Measurements from ENCODE around the gene DEAF1. TPM values are rescaled to one million over a fixed set of nuclear protein-coding genes. Genes with fewer than 3 reads are reported as not detected.
"Not testable (repeated sequence)": the region's sequence is repeated elsewhere in the genome, so short reads cannot be mapped to it uniquely, and the experiment has no call there.

Gene DEAF1
- total RNA-seq, 1 donor from 2014 or later: 54.9 TPM

DNA sequence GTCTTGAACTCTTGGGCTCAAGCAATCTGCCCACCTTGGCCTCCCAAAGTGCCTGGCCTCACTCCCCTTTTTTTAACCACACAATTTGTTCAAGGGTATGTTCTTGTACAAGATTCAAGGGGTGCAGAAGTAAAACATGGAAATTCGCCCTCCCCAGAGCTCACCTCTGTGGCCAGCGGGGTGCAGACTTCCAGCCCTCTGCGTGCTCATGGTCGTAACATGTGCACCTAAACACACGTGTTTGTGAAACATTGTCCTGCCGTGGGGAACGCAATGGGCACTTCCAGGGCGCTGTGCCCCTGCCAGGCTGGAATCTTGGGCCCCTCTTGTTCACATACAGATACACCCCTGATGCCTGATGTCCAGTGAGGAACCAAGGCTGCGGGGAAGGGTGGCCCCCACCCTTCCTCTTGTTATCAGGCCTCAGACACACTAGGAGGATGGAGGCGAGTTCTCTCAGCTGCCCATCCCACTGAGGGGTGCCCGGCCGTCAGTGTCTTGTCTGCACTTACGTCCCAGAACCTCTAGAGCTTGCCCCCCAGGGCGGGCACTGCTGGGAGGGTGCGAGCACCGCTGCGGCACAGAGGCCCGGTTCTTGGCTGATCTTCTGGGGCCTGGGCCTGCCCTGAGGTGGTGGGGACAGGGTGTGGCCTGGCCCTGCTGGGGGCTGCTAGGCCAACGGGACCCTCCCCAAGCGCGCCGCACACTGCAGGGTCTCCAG, 6.9 kb upstream of the DEAF1 start:
- DNase-seq (ENCODE audit: low spot score): no peak

GRCh38 chr11:699753-700152, 4.7 kb upstream of the DEAF1 start:
- no peak for DNase-seq (ENCODE audit: low spot score)

GRCh38 chr11:699116-699508, 4.1 kb upstream of the DEAF1 start:
- DNase-seq (ENCODE audit: low spot score): no peak

DNA sequence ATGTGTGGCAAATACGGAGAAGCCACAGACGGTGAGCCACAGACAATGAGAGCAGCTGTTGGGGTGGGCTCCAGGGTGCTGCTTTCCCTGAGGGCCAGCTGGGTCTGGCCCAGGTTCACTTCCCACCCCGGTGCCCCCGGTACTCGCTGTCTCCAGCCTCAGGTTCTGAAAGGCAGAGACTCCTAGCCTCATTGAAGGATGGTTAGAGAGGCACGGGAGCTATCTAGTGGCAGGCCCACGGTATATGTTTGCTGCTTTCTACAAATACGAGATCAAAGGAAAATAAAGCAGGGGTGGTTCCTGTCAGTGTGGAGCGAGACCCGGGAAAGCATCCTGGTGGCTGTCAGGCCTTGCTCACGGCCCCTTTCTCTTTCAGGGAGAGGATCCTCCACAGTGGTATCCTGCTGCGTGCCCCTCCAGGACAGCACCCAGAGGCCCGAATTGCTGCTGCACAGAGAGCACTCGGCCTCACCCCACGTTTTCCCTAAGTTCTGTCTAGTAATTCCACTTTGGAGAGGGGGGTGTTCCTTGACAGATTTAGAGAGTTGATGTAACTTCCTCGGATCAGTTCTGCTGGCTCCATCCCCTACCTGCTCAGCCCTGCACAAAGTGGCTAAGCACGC, 3.6 kb upstream of the DEAF1 start:
- no peak for DNase-seq (ENCODE audit: low spot score)

DNA sequence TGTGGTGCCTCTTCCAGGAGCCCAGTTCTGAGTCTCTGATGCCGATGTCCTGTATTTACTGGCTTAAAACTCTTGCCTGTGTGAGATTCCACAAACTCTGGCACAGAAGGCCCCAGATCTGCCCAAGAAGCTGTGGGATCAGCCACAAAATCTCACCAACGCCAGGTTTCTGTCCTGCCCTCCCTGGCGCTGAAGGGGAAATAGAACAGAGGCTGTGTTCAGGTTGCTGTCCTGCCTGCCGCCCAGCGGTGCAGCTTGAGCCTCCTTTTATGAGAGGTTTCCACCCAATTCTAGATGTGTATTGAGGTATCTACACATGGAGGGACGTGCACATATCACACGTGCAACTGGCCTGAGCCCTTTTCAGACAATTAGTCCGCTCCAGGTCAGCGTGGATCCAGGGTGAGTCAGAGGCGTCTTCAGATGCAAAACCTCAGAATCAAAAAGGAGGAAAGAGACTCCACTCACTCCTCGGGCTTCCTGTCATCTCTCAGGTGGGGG, 2.8 kb upstream of the DEAF1 start:
- DNase-seq (ENCODE audit: low spot score): no peak

DNA sequence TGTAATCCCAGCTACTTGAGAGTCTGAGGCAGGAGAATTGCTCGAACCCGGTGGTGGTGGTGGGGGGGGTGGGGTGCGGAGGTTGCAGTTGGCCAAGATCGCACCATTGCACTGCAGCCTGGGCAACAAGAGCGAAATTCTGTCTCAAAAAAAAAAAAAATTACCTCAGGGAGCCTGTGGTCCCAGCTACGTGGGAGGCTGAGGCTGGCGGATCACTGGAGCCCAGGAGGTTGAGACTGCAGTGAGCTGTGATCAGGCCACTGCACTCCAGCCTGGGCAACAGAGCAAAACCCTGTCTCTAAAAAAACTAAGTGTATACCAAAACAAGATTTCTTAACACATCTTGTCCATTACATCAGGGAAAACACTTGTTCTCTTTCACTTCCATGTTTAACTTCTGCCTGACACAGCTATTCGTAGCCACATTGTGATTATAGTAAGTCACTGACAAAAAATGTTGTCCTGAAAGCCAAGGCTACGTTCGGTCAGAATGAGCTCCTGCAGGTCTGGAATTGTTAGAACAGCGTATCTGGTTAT, 2.0 kb upstream of the DEAF1 start:
- DNase-seq (ENCODE audit: low spot score): no peak

DNA sequence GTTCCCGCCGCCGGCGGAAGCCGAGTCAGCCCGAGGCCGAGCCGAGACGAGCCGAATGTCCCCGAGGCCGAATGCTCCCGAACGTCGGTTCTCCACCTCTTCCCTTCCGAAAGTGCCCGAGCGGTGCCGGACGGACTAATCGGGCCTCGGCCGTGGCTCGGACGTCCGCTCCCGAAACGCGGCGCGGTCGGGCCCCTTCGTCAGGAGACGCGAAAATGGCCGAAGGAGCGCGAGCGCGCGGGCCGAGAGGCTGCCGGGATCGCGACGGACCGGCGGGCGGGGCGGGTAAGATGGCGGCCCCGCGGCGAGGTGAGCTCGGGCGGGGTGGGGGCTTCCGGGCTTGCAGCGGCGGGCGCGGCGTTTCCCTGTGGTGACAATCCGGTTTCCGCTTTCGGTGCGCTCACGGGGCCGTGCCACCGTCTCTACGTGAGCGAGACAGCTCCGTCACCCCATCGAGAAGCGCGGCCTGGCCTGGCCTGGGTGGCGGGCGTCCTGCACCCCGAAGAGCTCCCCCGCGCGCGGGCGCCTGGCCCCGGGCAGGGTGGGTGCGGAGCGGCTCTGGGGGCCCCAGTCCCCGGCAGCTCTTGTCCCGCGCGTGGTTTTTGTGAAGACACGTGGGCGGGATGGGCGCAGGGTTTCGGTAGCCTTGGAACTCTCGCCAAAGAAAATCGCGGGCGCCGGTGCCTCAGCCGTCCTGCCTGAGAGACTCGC, 671 bp upstream of the DEAF1 start, which contains the start of gene TMEM80:
Gene TMEM80, plus strand, starts transcription at position 279 of the 711 bp plus-strand sequence. Its CDS starts 12 bp downstream, at position 291.
- DNase-seq (ENCODE audit: low spot score): peak; percentile 100

DNA sequence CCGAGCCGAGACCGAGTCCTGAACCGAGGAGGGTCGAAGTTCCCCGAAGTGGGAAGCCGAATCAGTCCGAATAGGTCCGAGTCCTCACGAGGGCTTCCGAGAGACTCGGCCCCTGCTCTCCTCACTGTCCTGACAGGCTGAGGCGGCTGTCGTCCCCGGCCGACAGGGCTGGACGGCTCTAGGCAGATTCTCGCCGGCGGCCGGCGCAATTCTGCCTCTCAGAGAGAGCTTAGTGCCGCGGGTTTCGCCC, 191 bp upstream of the DEAF1 start:
- no peak for DNase-seq (ENCODE audit: low spot score)

DNA sequence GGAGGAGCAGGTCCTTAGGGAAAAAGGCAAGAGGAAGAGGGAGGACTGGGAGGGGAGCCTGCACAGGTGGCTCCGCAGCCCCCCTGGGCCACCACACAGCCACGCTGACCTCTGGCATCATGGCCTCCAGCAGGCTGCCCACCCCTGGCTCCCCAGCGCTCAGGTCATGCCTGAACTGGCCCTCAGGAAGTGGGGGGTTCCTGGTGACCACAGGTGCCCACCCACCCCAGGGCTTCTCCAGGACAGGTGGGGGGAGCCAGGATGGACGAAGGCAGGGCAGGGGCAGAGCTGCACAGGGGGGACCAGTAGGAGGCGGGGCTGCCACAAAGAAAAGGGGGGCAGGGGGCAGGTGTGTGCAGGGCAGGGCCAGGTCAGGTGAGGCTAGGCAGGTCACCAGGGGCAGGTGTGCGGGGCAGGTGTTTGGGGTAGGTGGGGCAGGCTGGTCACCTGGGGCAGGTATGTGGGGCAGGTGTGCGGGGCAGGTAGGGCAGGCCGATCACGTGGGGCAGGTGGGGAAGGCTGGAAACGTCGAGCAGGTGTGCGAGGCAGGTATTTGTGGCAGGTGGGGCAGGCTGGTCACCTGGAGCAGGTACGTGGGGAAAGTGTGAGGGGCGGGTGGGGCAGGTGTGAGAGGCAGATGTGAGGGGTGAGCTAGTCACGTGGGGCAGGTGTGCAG, 997 bp downstream of the DEAF1 start:
- DNase-seq (ENCODE audit: low spot score): no peak

- DNase-seq (ENCODE audit: low spot score): no peak
Measured at GRCh38 chr11:693415-693831, 1.6 kb downstream of the DEAF1 start.

- DNase-seq (ENCODE audit: low spot score): peak; percentile 57
Measured at GRCh38 chr11:692824-693414, 2.1 kb downstream of the DEAF1 start.

DNA sequence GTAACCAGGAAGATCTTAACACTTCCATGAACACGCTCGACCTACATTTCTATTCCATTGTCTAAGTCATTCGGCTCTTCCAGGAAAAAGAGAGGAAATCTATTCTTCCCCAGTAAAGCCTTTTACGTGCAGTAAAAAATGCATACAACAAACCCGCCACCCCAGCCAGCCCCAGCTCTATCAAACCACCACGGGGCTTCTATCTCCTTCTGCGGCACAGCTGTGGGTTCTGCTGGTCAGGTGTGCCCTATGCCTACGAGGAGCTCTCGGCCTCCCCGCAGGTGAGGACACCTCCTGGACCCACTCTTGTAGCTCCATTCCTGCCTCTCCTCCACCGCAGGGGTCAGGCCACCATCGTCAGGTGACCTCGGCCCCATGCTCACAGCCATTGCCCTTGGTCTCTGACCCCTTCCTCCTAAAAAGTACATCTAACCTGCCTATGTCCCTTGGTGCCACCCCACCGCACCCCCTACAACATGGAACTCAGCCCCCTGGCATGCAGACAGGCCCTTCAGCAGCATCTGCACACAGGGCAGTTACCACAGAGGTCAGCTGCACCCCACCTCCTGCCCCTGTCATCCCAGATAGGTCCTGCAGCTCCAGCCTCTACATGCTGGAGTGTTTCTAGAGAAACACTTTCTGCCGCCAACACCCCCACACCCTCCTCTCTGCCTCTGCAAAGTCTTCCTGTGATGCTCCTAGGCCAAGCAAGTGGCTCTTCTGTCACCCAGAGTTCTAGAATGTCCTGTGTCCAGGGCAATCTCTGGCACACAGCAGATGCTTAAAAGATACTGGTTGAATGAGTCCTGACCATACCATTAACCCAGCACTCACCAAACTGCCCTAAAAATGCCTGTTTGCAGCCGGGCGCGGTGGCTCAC, 3.1 kb downstream of the DEAF1 start:
- no peak for DNase-seq (ENCODE audit: low spot score)

DNA sequence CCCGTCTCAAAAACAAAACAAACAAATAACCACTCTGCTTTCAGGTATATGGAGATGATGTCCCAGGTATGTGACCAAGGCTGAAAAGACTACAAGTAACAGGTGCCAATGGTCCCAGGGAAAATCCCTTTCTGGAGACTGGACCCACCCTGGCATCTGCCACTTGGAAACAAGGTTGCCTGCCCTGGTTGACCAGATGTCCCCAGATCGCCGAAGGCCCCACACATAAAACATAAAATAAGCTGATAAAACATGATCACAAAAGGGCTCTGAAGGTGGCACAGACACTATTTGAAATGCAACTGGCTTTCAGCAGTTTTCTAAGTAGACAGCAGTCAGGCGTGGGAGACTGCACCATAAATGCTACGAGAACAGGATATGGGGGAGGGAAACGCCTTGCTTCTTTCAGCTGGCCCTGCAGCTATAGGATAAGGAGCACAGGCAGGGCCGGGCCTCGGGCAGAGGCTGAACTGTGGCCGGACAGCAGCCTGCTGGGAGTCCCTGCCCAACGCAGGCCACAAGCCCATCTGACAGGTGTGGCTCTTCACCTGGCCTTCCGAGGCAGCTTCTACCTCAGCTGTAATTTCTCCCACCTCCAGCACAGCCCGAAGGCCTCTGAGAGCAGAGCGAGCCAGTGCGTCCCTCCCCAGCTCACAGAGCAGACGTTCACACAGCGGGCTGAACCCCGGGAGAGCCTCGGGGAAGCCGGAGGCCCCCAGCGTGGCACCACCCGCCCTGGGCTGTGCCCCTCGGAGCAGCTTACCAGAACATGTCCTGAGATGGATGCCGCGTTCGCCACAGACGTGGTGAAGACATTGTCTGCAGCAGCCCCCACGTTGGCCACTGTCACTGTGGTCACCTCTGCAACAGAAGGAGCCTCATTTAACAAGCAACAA, 4.0 kb downstream of the DEAF1 start:
- no peak for DNase-seq (ENCODE audit: low spot score)

DNA sequence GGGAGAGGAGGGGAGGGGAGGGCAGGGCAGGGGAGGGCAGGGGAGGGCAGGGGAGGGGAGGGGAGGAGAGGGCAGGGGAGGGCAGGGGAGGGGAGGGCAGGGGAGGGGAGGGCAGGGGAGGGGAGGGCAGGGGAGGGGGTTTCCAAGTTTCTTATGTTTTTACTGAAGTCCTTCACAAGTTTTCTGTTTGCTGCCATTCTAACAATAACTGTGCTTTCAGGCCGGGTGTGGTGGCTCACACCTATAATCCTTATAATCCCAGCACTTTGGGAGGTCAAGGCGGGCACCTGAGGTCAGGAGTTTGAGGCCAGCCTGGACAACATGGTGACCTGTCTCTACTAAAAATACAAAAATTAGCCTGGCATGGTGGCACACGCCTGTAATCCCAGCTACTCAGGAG, 4.8 kb downstream of the DEAF1 start:
- not testable (repeated sequence) for DNase-seq (ENCODE audit: low spot score)

- no peak for DNase-seq (ENCODE audit: low spot score)
Measured at GRCh38 chr11:689625-690024, 5.4 kb downstream of the DEAF1 start.

DNA sequence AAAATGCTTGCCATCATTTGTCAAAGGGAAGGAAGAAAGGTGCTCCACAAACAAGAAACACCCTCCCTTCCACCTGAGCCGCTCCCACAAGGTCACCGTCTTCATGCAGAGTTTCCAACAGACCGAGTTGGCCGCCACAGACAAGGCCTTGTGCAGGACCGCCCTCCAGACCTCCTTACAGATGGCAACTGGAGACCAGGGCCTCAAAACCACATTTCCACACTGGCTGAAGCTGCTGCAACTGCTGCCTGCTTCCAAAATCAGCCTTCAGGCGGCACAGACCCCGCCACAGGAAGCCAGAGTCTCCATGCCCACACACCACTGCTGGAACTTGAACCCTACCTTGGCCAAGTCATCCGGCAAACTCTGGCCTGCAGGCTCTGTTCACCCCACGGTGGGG, 6.3 kb downstream of the DEAF1 start:
- no peak for DNase-seq (ENCODE audit: low spot score)

GRCh38 chr11:687751-688150, 7.3 kb downstream of the DEAF1 start:
- DNase-seq (ENCODE audit: low spot score): no peak

GRCh38 chr11:686451-687243, 8.4 kb downstream of the DEAF1 start:
- DNase-seq (ENCODE audit: low spot score): no peak

- DNase-seq (ENCODE audit: low spot score): no peak
Measured at GRCh38 chr11:680970-681369, 14.1 kb downstream of the DEAF1 start.

Measured in umbilical cord (tissue), 2 donors.